ENCODE data around the gene SARDH.

- TF ChIP-seq CTCF (IDR thresholded peaks at IDR 0.05) = peak in 1 of 7 experiments; percentile 9
- no peak for TF ChIP-seq POLR2A (IDR thresholded peaks at IDR 0.05)
These were observed 81.0 kb downstream of the SARDH start for GRCh38 chr9:133657120-133657661.
